NCI-H146 treated with DMSO at 0.1 percent for 48 hours (cell line): ENCODE measurements around the gene MCCC2.
A peak's percentile ranks its signal among the peaks of the same experiment; 100 is the strongest.
"Not testable (repeated sequence)": the region's sequence is repeated elsewhere in the genome, so short reads cannot be mapped to it uniquely, and the experiment has no call there.

Experiments
- DNase-seq: peaks from one replicate; lab custom pipeline; 2025; ENCODE audit not compliant: unreplicated experiment; lab: John Stamatoyannopoulos, UW

MCCC2 gene

GRCh38 chr5:71658916-71659662 is 71.9 kb downstream of the MCCC2 start:
- DNase-seq, result no peak

GRCh38 chr5:71662381-71662780 is 75.2 kb downstream of the MCCC2 start:
- no peak for DNase-seq

GRCh38 chr5:71663191-71663969 is 76.2 kb downstream of the MCCC2 start:
- no peak for DNase-seq

GRCh38 chr5:71664615-71665014 is 77.5 kb downstream of the MCCC2 start:
- DNase-seq, result not testable (repeated sequence)

- no peak for DNase-seq
Measured at GRCh38 chr5:71666321-71666720, 79.2 kb downstream of the MCCC2 start.

- DNase-seq, result no peak
Measured at GRCh38 chr5:71677977-71678376, 90.8 kb downstream of the MCCC2 start.

GRCh38 chr5:71679714-71680113 is 92.6 kb downstream of the MCCC2 start:
- DNase-seq, result no peak

- DNase-seq, result no peak
Measured at GRCh38 chr5:71680510-71680909, 93.4 kb downstream of the MCCC2 start.

- no peak for DNase-seq
Measured at GRCh38 chr5:71681296-71681695, 94.2 kb downstream of the MCCC2 start.

GRCh38 chr5:71684309-71684708 is 97.2 kb downstream of the MCCC2 start:
- DNase-seq, result no peak

- DNase-seq, result peak; percentile 87
Measured at GRCh38 chr5:71693828-71694427, 106.8 kb downstream of the MCCC2 start.

- peak; percentile 72 for DNase-seq
Measured at GRCh38 chr5:71695071-71695470, 107.9 kb downstream of the MCCC2 start.

GRCh38 chr5:71695595-71695994 is 108.5 kb downstream of the MCCC2 start:
- no peak for DNase-seq

- DNase-seq, result no peak
Measured at GRCh38 chr5:71697967-71698366, 110.8 kb downstream of the MCCC2 start.

GRCh38 chr5:71699233-71699632 is 112.1 kb downstream of the MCCC2 start:
- DNase-seq, result no peak

GRCh38 chr5:71699751-71700150 is 112.6 kb downstream of the MCCC2 start:
- DNase-seq, result no peak

GRCh38 chr5:71700803-71701202 is 113.7 kb downstream of the MCCC2 start:
- DNase-seq, result no peak

- DNase-seq, result no peak
Measured at GRCh38 chr5:71701407-71701806, 114.3 kb downstream of the MCCC2 start.

GRCh38 chr5:71703941-71704340 is 116.8 kb downstream of the MCCC2 start:
- DNase-seq, result no peak

GRCh38 chr5:71705421-71705820 is 118.3 kb downstream of the MCCC2 start:
- no peak for DNase-seq

- DNase-seq, result no peak
Measured at GRCh38 chr5:71706906-71707305, 119.8 kb downstream of the MCCC2 start.
